ENCODE measurements around the gene EPS8L3.

- no peak for TF ChIP-seq CTCF (IDR thresholded peaks at IDR 0.05; ENCODE audit: low read depth, low read length, missing input control)
- TF ChIP-seq RAD21 (IDR thresholded peaks at IDR 0.05): no peak
- TF ChIP-seq, protein P1, sequence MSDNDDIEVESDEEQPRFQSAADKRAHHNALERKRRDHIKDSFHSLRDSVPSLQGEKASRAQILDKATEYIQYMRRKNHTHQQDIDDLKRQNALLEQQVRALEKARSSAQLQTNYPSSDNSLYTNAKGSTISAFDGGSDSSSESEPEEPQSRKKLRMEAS (IDR thresholded peaks at IDR 0.05): no peak
- TF ChIP-seq TAF1 (conservative IDR thresholded peaks at IDR 0.05): no peak
- TF ChIP-seq HNF4A (conservative IDR thresholded peaks at IDR 0.05): no peak
These were observed 29.4 kb upstream of the EPS8L3 start for GRCh38 chr1:109793089-109793485.

Data from liver (tissue), 3 donors.